K562 (cell line): ENCODE results near the gene MAPK4. TPM values are rescaled to one million over a fixed set of nuclear protein-coding genes. Genes with fewer than 3 reads are reported as not detected.

Experiments
- ATAC-seq: fragments of 200-7000 bp; cut with Tn5 transposase; 3 replicates; pipeline ENCODE4 v1.9.1; 2020; ENCODE audit warnings: moderate library complexity
- BruUV-seq: library from RNA; stranded (reverse); fragments of 400-500 nt; replicated peaks from 2 replicates; lab custom pipeline; 2021; lab: Mats Ljungman, UMichigan
- CTCF ChIA-PET: fragments of 300-600 bp; formaldehyde crosslinking; extraction: SDS; loops from one replicate; lab custom pipeline; 2021; ENCODE audit warnings: low intra/inter-chr PET ratio; lab: Yijun Ruan, JAX
- POLR2A ChIA-PET: fragments of 300-600, 350-650 bp; sonication (Branson Sonifier 250); formaldehyde crosslinking; extraction: SDS; loops from one replicate; lab custom pipeline; 2021; ENCODE audit warnings: antibody characterized with exemption, inconsistent platforms; lab: Yijun Ruan, JAX
- DNase-seq, 4 experiments: peaks; one replicate each; pipeline versions ENCODE4 v3.0.0 to v3.0.0-alpha.2; 2011 to 2018; ENCODE audit warnings: low spot score in 3 of 4, mixed read lengths in 3 of 4; ENCODE audit errors: extremely low read depth in 1 of 4
- FAIRE-seq: peaks from 2 replicates; lab custom pipeline; 2011; peaks lifted over from hg19 to GRCh38; lab: Jason Lieb, UNC
- H2AFZ ChIP-seq: 2 replicates; pipeline ENCODE4 v1.6.0; 2011; ENCODE audit warnings: low read depth, low read length, control low read depth, inconsistent platforms
- H3K27ac ChIP-seq: fragments of 200-600 bp; 3 replicates; pipeline ENCODE4 v1.8.0; 2011; ENCODE audit warnings: low read depth, mild to moderate bottlenecking, control low read depth, inconsistent platforms, low read length, moderate library complexity, mixed read lengths; ENCODE audit errors: extremely low read depth
- H3K27me3 ChIP-seq, 2 experiments: fragments of 300-600 bp in 1 of 2; 2 replicates in 1 of 2; 3 replicates in 1 of 2; pipeline versions ENCODE4 v1.6.0 to v1.8.0; 2011; ENCODE audit warnings: inconsistent platforms in 2 of 2, low read length in 2 of 2, mild to moderate bottlenecking in 1 of 2, mixed read lengths in 1 of 2, moderate library complexity in 1 of 2; ENCODE audit not compliant: control insufficient read depth in 2 of 2, insufficient read depth in 2 of 2
- H3K36me3 ChIP-seq: fragments of 300-600 bp; 3 replicates; pipeline ENCODE4 v1.8.0; 2011; ENCODE audit warnings: mild to moderate bottlenecking, low read length, inconsistent platforms; ENCODE audit not compliant: control insufficient read depth, insufficient read depth
- H3K4me1 ChIP-seq, 2 experiments: fragments of 200-600 bp in 1 of 2; replicated peaks in 1 of 2; 2 replicates in 1 of 2; 3 replicates in 1 of 2; pipeline versions ENCODE4 v1.5.1 to v1.8.0; 2011; ENCODE audit warnings: inconsistent platforms in 2 of 2, low read length in 2 of 2, mild to moderate bottlenecking in 1 of 2, mixed read lengths in 1 of 2, moderate library complexity in 1 of 2; ENCODE audit not compliant: control insufficient read depth in 2 of 2, insufficient read depth in 2 of 2
- H3K4me2 ChIP-seq: 2 replicates; pipeline ENCODE4 v1.6.1; 2011; ENCODE audit warnings: low read length, control low read depth, inconsistent platforms, mixed read lengths; ENCODE audit not compliant: insufficient read depth
- H3K4me3 ChIP-seq: fragments of 200-600 bp; sonication (generic), shearing (Covaris generic); 2 replicates; pipeline ENCODE4 v1.5.1; 2016; ENCODE audit warnings: control low read depth, inconsistent platforms
- H3K79me2 ChIP-seq: fragments of 200-600 bp; 3 replicates; pipeline ENCODE4 v1.8.0; 2011; ENCODE audit warnings: low read length, inconsistent platforms; ENCODE audit not compliant: control insufficient read depth, insufficient read depth
- H3K9ac ChIP-seq, 2 experiments: 2 replicates each; pipeline versions ENCODE4 v1.6.0 to v1.6.1; 2011; ENCODE audit warnings: low read depth in 2 of 2, low read length in 2 of 2, control low read depth in 1 of 2, inconsistent platforms in 1 of 2, mild to moderate bottlenecking in 1 of 2, mixed read lengths in 1 of 2; ENCODE audit not compliant: insufficient read depth in 1 of 2
- H3K9me1 ChIP-seq: one replicate; pipeline ENCODE4 v1.6.0; 2011; ENCODE audit warnings: inconsistent platforms, mild to moderate bottlenecking, low read length, moderate library complexity; ENCODE audit not compliant: control insufficient read depth, insufficient read depth
- H3K9me3 ChIP-seq: replicated peaks from 2 replicates; pipeline ENCODE4 v1.5.1; 2011; ENCODE audit warnings: low read depth, low read length, inconsistent platforms; ENCODE audit not compliant: control insufficient read depth, insufficient read depth
- H4K20me1 ChIP-seq: replicated peaks from 2 replicates; pipeline ENCODE4 v1.6.1; 2011; ENCODE audit warnings: low read length, inconsistent platforms, mixed read lengths; ENCODE audit not compliant: control insufficient read depth, insufficient read depth
- CTCF ChIP-seq, 3 experiments: IDR thresholded peaks in 2 of 3; conservative IDR thresholded peaks in 1 of 3; 2 replicates each; pipeline ENCODE4 v1.5.1; 2011 to 2012; ENCODE audit warnings: low read length in 3 of 3, mild to moderate bottlenecking in 3 of 3, control low read depth in 2 of 3, improper control_type of control experiment in 1 of 3, inconsistent platforms in 1 of 3, low read depth in 1 of 3, mixed read lengths in 1 of 3, moderate library complexity in 1 of 3; ENCODE audit not compliant: insufficient read depth in 2 of 3
- PKNOX1 ChIP-seq: fragments of 450-650 bp; IDR thresholded peaks from 2 replicates; pipeline ENCODE4 v1.6.1; 2016
- RAD21 ChIP-seq, 2 experiments: fragments of 250-450 bp in 1 of 2; fragments of 450-650 bp in 1 of 2; sonication (Bioruptor Pico) in 1 of 2; formaldehyde crosslinking in 1 of 2; IDR thresholded peaks in 1 of 2; conservative IDR thresholded peaks in 1 of 2; 2 replicates each; pipeline versions ENCODE4 v1.4.0 to v1.8.0; 2020 to 2022; ENCODE audit warnings: mild to moderate bottlenecking in 2 of 2, moderate library complexity in 1 of 2
- WGBS: fragments of 100-300 bp; shearing (Covaris generic); methylation state at CpG from one replicate; pipeline ENCODE4 v1.1.6; 2016; ENCODE audit warnings: low coverage, mixed read lengths; ENCODE audit not compliant: insufficient coverage; ENCODE audit errors: missing lambda C conversion rate; 5-methylcytosine and 5-hydroxymethylcytosine counted together
- in situ Hi-C: fragments of 300-500 bp; cut with MboI; formaldehyde crosslinking; loops from 4 replicates; pipeline ENCODE4 v1.15.0; 2018; ENCODE audit warnings: inconsistent platforms, mixed read lengths
- intact Hi-C: fragments of 100-400 bp; cut with micrococcal nuclease; formaldehyde crosslinking; loops from 2 replicates; pipeline ENCODE4 v1.14.2; 2022
- polyA plus RNA-seq, 8 experiments: library from polyadenylated mRNA; depleted of rRNA in 4 of 8; stranded (reverse) in 5 of 8; unstranded in 3 of 8; fragments of >200 nt; fragmentation: Nextera tagmentation in 2 of 8; fragmentation: Illumina TruSeq in 1 of 8; extraction: Ambion mirVana in 2 of 8; extraction: Trizol in 1 of 8; gene quantifications; 2 replicates each; pipeline versions ENCODE4 v1.2.1 to v1.2.3, GENCODE V29; 2011 to 2014; ENCODE audit warnings: inconsistent platforms in 1 of 8, missing spikeins in 1 of 8
- total RNA-seq, 7 experiments: library from RNA; depleted of rRNA in 6 of 7; stranded (reverse); fragments of >200 nt in 6 of 7; fragmentation: Illumina TruSeq in 2 of 7; extraction: Trizol in 2 of 7; gene quantifications; 2 replicates each; pipeline versions ENCODE4 v1.2.1 to v1.2.3, GENCODE V29; 2011 to 2021; ENCODE audit warnings: low replicate concordance in 1 of 7

Gene MAPK4
- total and polyA plus RNA-seq, 9 of the 15 experiments (the other 6 are each of a cell fraction or from before 2014, with no cell fraction given) = not detected

GRCh38 chr18:50573679-50574078, 13.8 kb downstream of the MAPK4 start:
- no peaks in the 10 kb centered on the region for H3K9me1 ChIP-seq
- DNase-seq (peak in 1 of 4 experiments; percentile 11), FAIRE-seq (no peak), ATAC-seq (no peak; the same call in 2 of the 3 replicates)
- H3K4me3 ChIP-seq = no peak overlapping the region
- H3K4me1 ChIP-seq = no peaks in the 10 kb centered on the region
- WGBS = 6% methylated on average over 3 of the region's 3 CpGs
- in situ Hi-C loops = no loop called here
- H3K36me3 ChIP-seq = no peaks in the 10 kb centered on the region
- no peaks in the 10 kb centered on the region for H3K79me2 ChIP-seq
- POLR2A ChIA-PET = no interaction called here
- intact Hi-C loops = no loop called here
- BruUV-seq = no TSS peak
- H2AFZ ChIP-seq = no peak overlapping the region
- no peak overlapping the region for H3K27ac ChIP-seq
- H3K9me3 ChIP-seq = no peaks in the 10 kb centered on the region
- TF ChIP-seq CTCF (IDR thresholded peaks at IDR 0.05 in 2 of 3, conservative IDR thresholded peaks at IDR 0.05 in 1 of 3; ENCODE audit: insufficient read depth in 2 of 3, low read depth in 1 of 3, low read length in 3 of 3) (peak in 2 of 3 experiments; percentile 30 to 33; a peak in 3 of 6 replicates), RAD21 (CRISPR knock-in tag; conservative IDR thresholded peaks at IDR 0.05 in 1 of 2, IDR thresholded peaks at IDR 0.05 in 1 of 2) (0 out of 4 replicates have a peak, but pooled peaks of 1 of the 2 experiments have one; percentile 19), PKNOX1 (no peak)
- CTCF ChIA-PET = no interaction called here
- H3K27me3 ChIP-seq = no peaks in the 10 kb centered on the region
- H4K20me1 ChIP-seq = no peaks in the 10 kb centered on the region
- no peak overlapping the region for H3K4me2 ChIP-seq
- H3K9ac ChIP-seq = no peak overlapping the region
